ENCODE measurements around the gene KCTD14.
"Not testable (repeated sequence)": the region's sequence is repeated elsewhere in the genome, so short reads cannot be mapped to it uniquely, and the experiment has no call there.

KCTD14 gene

GRCh38 chr11:78023426-78023825 lies 350 bp upstream of the KCTD14 start:
- DNase-seq (ENCODE audit: low read depth), result no peak

GRCh38 chr11:78021611-78022010 lies 1.5 kb downstream of the KCTD14 start:
- DNase-seq (ENCODE audit: low read depth), result no peak

- no peak for DNase-seq (ENCODE audit: low read depth)
Observed at GRCh38 chr11:78020246-78020645, 2.8 kb downstream of the KCTD14 start.

- no peak for DNase-seq (ENCODE audit: low read depth)
Observed at GRCh38 chr11:78019808-78020207, 3.3 kb downstream of the KCTD14 start.

- no peak for DNase-seq (ENCODE audit: low read depth)
Observed at GRCh38 chr11:78015878-78016277, 7.2 kb downstream of the KCTD14 start.

- not testable (repeated sequence) for DNase-seq (ENCODE audit: low read depth)
Observed at GRCh38 chr11:78014937-78015520, 8.0 kb downstream of the KCTD14 start.

- no peak for DNase-seq (ENCODE audit: low read depth)
Observed at GRCh38 chr11:78011301-78011700, 11.8 kb downstream of the KCTD14 start.

GRCh38 chr11:78010755-78011154 lies 12.3 kb downstream of the KCTD14 start:
- DNase-seq (ENCODE audit: low read depth), result no peak

GRCh38 chr11:78010304-78010703 lies 12.8 kb downstream of the KCTD14 start:
- no peak for DNase-seq (ENCODE audit: low read depth)

- DNase-seq (ENCODE audit: low read depth), result no peak
Observed at GRCh38 chr11:78009062-78009461, 14.0 kb downstream of the KCTD14 start.

GRCh38 chr11:78000193-78000592 lies 22.9 kb downstream of the KCTD14 start:
- peak; percentile 36 for DNase-seq (ENCODE audit: low read depth)

GRCh38 chr11:77999446-78000030 lies 23.5 kb downstream of the KCTD14 start:
- DNase-seq (ENCODE audit: low read depth), result no peak

- DNase-seq (ENCODE audit: low read depth), result peak; percentile 99
Observed at GRCh38 chr11:77994434-77995362, 28.4 kb downstream of the KCTD14 start, which contains the start of gene INTS4. Gene INTS4 (minus strand): TSS chr11:77994668. CDS start chr11:77994643, 25 bp downstream.

GRCh38 chr11:77993902-77994301 lies 29.2 kb downstream of the KCTD14 start:
- no peak for DNase-seq (ENCODE audit: low read depth)

GRCh38 chr11:77990981-77991380 lies 32.1 kb downstream of the KCTD14 start:
- no peak for DNase-seq (ENCODE audit: low read depth)

GRCh38 chr11:77986456-77986855 lies 36.6 kb downstream of the KCTD14 start:
- not testable (repeated sequence) for DNase-seq (ENCODE audit: low read depth)

GRCh38 chr11:77981346-77981947 lies 41.6 kb downstream of the KCTD14 start:
- no peak for DNase-seq (ENCODE audit: low read depth)

GRCh38 chr11:77968337-77968736 lies 54.7 kb downstream of the KCTD14 start:
- no peak for DNase-seq (ENCODE audit: low read depth)

- DNase-seq (ENCODE audit: low read depth), result no peak
Observed at GRCh38 chr11:77967753-77968152, 55.3 kb downstream of the KCTD14 start.

GRCh38 chr11:77967121-77967520 lies 56.0 kb downstream of the KCTD14 start:
- no peak for DNase-seq (ENCODE audit: low read depth)

- DNase-seq (ENCODE audit: low read depth), result no peak
Observed at GRCh38 chr11:77966338-77966737, 56.7 kb downstream of the KCTD14 start.
